Smooth muscle cell (in vitro differentiated cells): ENCODE measurements around the gene ZNF154. TPM values are rescaled to one million over a fixed set of nuclear protein-coding genes. Genes with fewer than 3 reads are reported as not detected.
A peak's percentile ranks its signal among the peaks of the same experiment; 100 is the strongest.
"Not testable (repeated sequence)": the region's sequence is repeated elsewhere in the genome, so short reads cannot be mapped to it uniquely, and the experiment has no call there.

Source experiments
- DNase-seq: peaks from one replicate; lab custom pipeline; 2025; ENCODE audit not compliant: unreplicated experiment; lab: John Stamatoyannopoulos, UW
- H2AFZ ChIP-seq: fragments of 200-600 bp; sonication (generic); 2 replicates; pipeline ENCODE4 v1.6.0; 2016; ENCODE audit warnings: antibody characterized with exemption, low read depth, mild to moderate bottlenecking
- H3F3A ChIP-seq: fragments of 200-600 bp; sonication (generic); 2 replicates; pipeline ENCODE4 v1.6.0; 2017; ENCODE audit warnings: antibody characterized with exemption, low read depth
- H3K27ac ChIP-seq: fragments of 200-600 bp; sonication (generic); 2 replicates; pipeline ENCODE4 v1.5.1; 2016; ENCODE audit warnings: low read depth, mild to moderate bottlenecking
- H3K27me3 ChIP-seq: fragments of 200-600 bp; sonication (generic); 2 replicates; pipeline ENCODE4 v1.6.1; 2016; ENCODE audit warnings: low read depth, mild to moderate bottlenecking
- H3K36me3 ChIP-seq: fragments of 200-600 bp; sonication (generic); 2 replicates; pipeline ENCODE4 v1.5.1; 2016; ENCODE audit warnings: low read depth
- H3K4me1 ChIP-seq: fragments of 200-600 bp; sonication (generic); 2 replicates; pipeline ENCODE4 v1.5.1; 2016; ENCODE audit warnings: low read depth
- H3K4me2 ChIP-seq: fragments of 200-600 bp; sonication (generic); 2 replicates; pipeline ENCODE4 v1.6.0; 2016; ENCODE audit warnings: mild to moderate bottlenecking
- H3K4me3 ChIP-seq: fragments of 200-600 bp; sonication (generic); 2 replicates; pipeline ENCODE4 v1.5.1; 2016; ENCODE audit warnings: mild to moderate bottlenecking
- H3K79me2 ChIP-seq: fragments of 200-600 bp; sonication (generic); 2 replicates; pipeline ENCODE4 v1.6.0; 2016; ENCODE audit warnings: low read depth, mild to moderate bottlenecking
- H3K9ac ChIP-seq: fragments of 200-600 bp; sonication (generic); 2 replicates; pipeline ENCODE4 v1.6.0; 2016; ENCODE audit warnings: low read depth
- H3K9me3 ChIP-seq: fragments of 200-600 bp; sonication (generic); replicated peaks from 2 replicates; pipeline ENCODE4 v1.5.1; 2016; ENCODE audit warnings: low read depth
- H4K20me1 ChIP-seq: fragments of 200-600 bp; sonication (generic); 2 replicates; pipeline ENCODE4 v1.6.0; 2016; ENCODE audit warnings: low read depth
- CTCF ChIP-seq: fragments of 200-600 bp; sonication (generic); IDR thresholded peaks from 2 replicates; pipeline ENCODE4 v1.5.1; 2017; ENCODE audit warnings: borderline replicate concordance, mild to moderate bottlenecking, antibody characterized with exemption; ENCODE audit not compliant: insufficient read depth, poor library complexity, severe bottlenecking
- WGBS: methylation state at CpG from one replicate; pipeline ENCODE4 v1.1.7; 2016; ENCODE audit warnings: low lambda C conversion rate; 5-methylcytosine and 5-hydroxymethylcytosine counted together
- polyA plus RNA-seq: library from polyadenylated mRNA; unstranded; fragments of >200 nt; fragmentation: Nextera tagmentation; extraction: Ambion mirVana; gene quantifications from 2 replicates; pipeline ENCODE4 v1.2.1, GENCODE V29; 2016
- total RNA-seq: library from RNA; depleted of rRNA; stranded (reverse); fragments of >200 nt; gene quantifications from 2 replicates; pipeline ENCODE4 v1.2.3, GENCODE V29; 2014

The ZNF154 gene
- total and polyA plus RNA-seq, 2 experiments from 2014 or later = 3.3 to 9.6 TPM

DNA sequence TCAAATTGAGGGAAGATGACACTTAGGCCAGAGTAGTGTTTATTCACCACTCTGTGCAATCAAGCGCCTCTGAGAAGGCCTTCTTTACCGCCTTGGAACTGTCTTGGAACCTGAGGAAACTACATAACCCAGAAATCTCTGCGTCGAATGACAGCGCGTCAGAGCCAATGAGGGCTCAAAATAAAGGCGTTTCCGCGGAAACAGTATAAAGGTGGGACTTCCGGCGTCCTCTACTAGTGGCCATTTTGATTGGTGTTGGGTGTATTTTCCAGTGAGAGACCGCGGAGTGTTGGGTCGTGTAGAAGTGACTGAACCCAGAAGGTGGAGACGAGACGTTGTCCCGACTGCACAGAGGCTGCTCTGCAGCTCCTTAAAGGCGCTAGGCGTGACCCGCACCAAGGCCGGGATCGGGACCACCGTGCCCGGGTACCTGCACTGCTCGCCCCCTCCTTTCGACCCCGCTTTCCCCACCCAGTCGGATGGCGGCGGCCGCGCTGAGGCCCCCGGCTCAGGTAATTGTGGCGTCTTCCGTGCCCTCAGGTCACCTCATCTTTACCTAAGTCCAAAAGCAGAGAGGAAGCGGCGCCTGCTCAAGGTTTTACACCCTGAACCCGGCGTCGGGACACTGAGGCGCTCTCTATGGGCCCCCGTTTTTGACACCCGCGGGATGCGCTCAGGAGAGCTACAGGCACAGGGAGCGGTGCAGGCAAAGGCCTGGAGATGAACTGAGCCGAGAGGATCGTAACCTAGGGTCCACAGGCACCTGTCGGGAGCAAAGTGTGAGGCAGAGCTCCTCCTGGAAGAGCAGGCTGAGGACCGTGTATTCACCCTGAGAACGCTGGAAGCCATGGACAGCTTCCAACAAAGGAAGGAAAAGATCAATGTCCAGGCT, 37.8 kb upstream of the ZNF154 start, which contains the start of gene ZNF776:
TSS of gene ZNF776 (plus strand) at position 236 of the 892 bp plus-strand sequence. CDS start at position 480, 244 bp downstream.
- peak within 1 kb of the TSS; percentile 89 for H3K4me3 ChIP-seq
- no peaks in the 10 kb centered on the region for H3K9me3 ChIP-seq
- peak; percentile 16 for DNase-seq
- H3F3A ChIP-seq = no peaks in the 10 kb centered on the region
- H2AFZ ChIP-seq = peak within 1 kb of the TSS; percentile 64
- peaks cover 41% of the 10 kb centered on the region for H3K79me2 ChIP-seq
- no peaks in the 10 kb centered on the region for H3K27me3 ChIP-seq
- peak within 1 kb of the TSS; percentile 82 for H3K9ac ChIP-seq
- H3K4me1 ChIP-seq = peaks cover 7% of the 10 kb centered on the region
- no peak for TF ChIP-seq CTCF
- peak within 1 kb of the TSS; percentile 70 for H3K27ac ChIP-seq
- peak within 1 kb of the TSS; percentile 92 for H3K4me2 ChIP-seq
- H4K20me1 ChIP-seq = peaks cover 7% of the 10 kb centered on the region
- WGBS = 3% methylated on average over 41 of the region's 51 CpGs
- peaks cover 16% of the 10 kb centered on the region for H3K36me3 ChIP-seq

DNA sequence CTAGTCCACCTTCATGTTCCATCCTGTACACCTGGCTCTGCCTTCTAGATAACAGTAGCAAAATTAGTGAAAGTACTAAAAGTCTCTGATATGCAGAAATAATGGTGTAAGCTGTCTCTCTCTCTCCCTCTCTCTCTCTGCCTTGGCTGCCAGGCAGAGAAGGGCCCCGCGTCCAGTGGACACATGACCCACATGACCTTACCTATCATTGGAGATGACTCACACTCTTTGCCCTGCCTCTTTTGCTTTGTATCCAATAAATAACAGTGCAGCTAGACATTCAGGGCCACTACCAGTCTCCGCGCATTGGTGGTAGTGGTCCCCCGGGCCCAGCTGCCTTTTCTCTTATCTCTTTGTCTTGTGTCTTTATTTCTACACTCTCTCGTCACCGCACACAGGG, 29.8 kb upstream of the ZNF154 start:
- H3K4me1 ChIP-seq, H3K9me3 ChIP-seq, H3K36me3 ChIP-seq, H3K27me3 ChIP-seq, DNase-seq, H3K27ac ChIP-seq, H3F3A ChIP-seq, H3K9ac ChIP-seq, H3K79me2 ChIP-seq, H3K4me3 ChIP-seq, H4K20me1 ChIP-seq, H2AFZ ChIP-seq: not testable (repeated sequence)
- WGBS = 85% methylated on average over 7 of the region's 7 CpGs
- H3K4me2 ChIP-seq = peak overlapping the region; percentile 78

DNA sequence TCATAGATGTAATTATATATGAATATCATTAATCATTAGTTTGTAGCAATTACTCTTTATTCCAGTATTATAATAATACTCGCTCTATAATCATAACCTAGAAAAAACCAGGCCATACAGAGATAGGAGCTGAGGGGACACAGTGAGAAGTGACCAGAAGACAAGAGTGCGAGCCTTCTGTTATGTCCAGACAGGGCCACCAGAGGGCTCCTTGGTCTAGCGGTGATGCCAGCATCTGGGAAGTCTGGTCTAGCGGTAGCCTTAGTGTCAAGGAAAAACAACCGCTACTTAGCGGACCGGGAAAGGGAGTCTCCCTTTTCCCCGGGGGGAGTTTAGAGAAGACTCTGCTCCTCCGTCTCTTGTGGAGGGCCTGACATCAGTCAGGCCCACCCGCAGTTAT, 29.3 kb upstream of the ZNF154 start:
- H3K4me2 ChIP-seq = peak overlapping the region; percentile 78
- not testable (repeated sequence) for H4K20me1 ChIP-seq, H3K79me2 ChIP-seq, H3K27ac ChIP-seq, H3K4me1 ChIP-seq, H3K36me3 ChIP-seq, H3K27me3 ChIP-seq, H2AFZ ChIP-seq, H3K9me3 ChIP-seq, DNase-seq, H3K4me3 ChIP-seq, H3K9ac ChIP-seq, H3F3A ChIP-seq
- peak; percentile 62 for TF ChIP-seq CTCF
- WGBS = 5% methylated on average over 10 of the region's 10 CpGs

DNA sequence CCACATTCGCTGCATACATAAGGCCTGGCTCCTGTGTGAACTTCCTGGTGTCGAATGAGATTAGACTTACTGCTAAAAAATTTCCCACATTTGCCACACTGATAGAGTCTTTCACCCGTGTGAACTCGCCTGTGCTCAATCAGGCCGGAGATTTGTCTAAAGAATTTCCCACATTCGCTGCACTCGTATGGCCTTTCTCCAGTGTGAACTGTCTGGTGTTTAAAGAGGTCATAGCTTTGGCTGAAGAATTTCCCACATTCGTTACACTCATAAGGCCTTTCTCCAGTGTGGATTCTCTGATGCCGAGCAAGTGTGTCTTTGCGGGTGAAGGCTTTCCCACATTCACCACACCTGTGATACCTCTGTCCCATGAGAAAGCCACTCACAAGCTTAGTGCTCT, 11.9 kb upstream of the ZNF154 start:
- Histone ChIP-seq H2AFZ (no peak overlapping the region), H3F3A (no peaks in the 10 kb centered on the region), H3K4me1 (no peaks in the 10 kb centered on the region), H4K20me1 (no peaks in the 10 kb centered on the region), H3K79me2 (peaks cover 14% of the 10 kb centered on the region), H3K27ac (no peak overlapping the region), H3K4me2 (no peak overlapping the region), H3K27me3 (no peaks in the 10 kb centered on the region), H3K9ac (no peak overlapping the region), H3K4me3 (no peak overlapping the region), H3K36me3 (peaks cover 37% of the 10 kb centered on the region), H3K9me3 (peaks cover 25% of the 10 kb centered on the region)
- 98% methylated on average over 10 of the region's 10 CpGs for WGBS
- DNase-seq = no peak
- no peak for TF ChIP-seq CTCF
